K562 (cell line): ENCODE measurements around the gene SPIRE1. TPM values are rescaled to one million over a fixed set of nuclear protein-coding genes. Genes with fewer than 3 reads are reported as not detected.

Experiments
- REST ChIP-seq, 2 experiments: fragments of 450-650 bp; formaldehyde crosslinking in 1 of 2; IDR thresholded peaks; 2 replicates each; pipeline versions ENCODE4 v1.4.0 to v1.6.1; 2014 to 2020; ENCODE audit warnings: mild to moderate bottlenecking in 2 of 2, borderline replicate concordance in 1 of 2, low read depth in 1 of 2
- polyA plus RNA-seq, 8 experiments: library from polyadenylated mRNA; depleted of rRNA in 4 of 8; stranded (reverse) in 5 of 8; unstranded in 3 of 8; fragments of >200 nt; fragmentation: Nextera tagmentation in 2 of 8; fragmentation: Illumina TruSeq in 1 of 8; extraction: Ambion mirVana in 2 of 8; extraction: Trizol in 1 of 8; gene quantifications; 2 replicates each; pipeline versions ENCODE4 v1.2.1 to v1.2.3, GENCODE V29; 2011 to 2014; ENCODE audit warnings: inconsistent platforms in 1 of 8, missing spikeins in 1 of 8
- total RNA-seq, 7 experiments: library from RNA; depleted of rRNA in 6 of 7; stranded (reverse); fragments of >200 nt in 6 of 7; fragmentation: Illumina TruSeq in 2 of 7; extraction: Trizol in 2 of 7; gene quantifications; 2 replicates each; pipeline versions ENCODE4 v1.2.1 to v1.2.3, GENCODE V29; 2011 to 2021; ENCODE audit warnings: low replicate concordance in 1 of 7

Gene SPIRE1
- total and polyA plus RNA-seq, 9 of the 15 experiments (the other 6 are each of a cell fraction or from before 2014, with no cell fraction given) = 2.9 to 14.0 (median 10.2) TPM

DNA sequence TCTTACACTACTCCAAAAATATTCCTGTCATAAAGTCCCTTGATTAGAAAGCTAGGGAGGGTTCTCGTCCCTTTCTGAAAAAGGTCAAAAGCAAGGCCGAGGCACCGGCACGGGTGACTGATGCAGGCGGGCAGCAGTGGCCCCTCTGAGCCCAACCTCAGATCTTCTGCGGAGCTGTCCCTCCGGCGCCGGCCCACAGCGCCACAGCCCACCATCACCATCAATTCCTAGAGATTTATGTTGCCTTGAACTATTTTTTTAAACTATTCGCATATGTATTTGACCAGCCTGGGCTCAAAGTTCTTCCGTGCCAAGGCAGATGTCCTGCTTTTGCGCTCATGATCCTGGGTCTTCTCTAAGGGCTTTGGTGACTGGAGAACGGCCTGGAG, 223.4 kb downstream of the SPIRE1 start (continued):
- TF ChIP-seq REST (IDR thresholded peaks at IDR 0.05; ENCODE audit: borderline replicate concordance) (no peak), REST (CRISPR knock-in tag; IDR thresholded peaks at IDR 0.05; ENCODE audit: low read depth) (no peak)
- TF ChIP-seq, all 486 proteins: peak for 0
